Measurements from ENCODE around the gene ITGA6.
A peak's percentile ranks its signal among the peaks of the same experiment; 100 is the strongest.

The ITGA6 gene

DNA sequence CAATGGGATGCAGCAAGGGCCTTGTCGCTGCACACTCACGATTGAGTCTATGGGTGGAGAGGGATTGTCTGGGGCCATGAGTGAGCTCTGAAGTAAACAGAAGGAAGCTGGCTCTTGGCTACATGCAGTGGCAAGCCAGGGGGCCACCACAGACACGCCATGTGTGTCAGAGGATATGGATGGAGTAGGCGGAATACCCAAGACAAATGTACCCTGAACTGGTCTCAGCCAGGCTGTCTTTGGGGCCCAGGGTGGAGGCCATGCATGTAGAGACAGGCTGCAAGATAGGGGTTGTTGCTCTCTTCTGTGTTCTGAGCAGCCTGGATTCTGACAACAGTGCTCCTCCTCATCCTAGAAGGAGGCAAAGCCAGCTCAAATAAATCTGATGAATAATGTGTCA is 24.0 kb upstream of the ITGA6 start:
- H3K27me3 ChIP-seq (ENCODE audit: control insufficient read depth in 3 of 3, insufficient read depth in 3 of 3, low read depth in 1 of 3, low read length in 3 of 3): peaks cover 0 to 15% (median 0%) of the 10 kb centered on the region in 3 experiments
- no peak overlapping the region for H2BK120ac ChIP-seq (ENCODE audit: low read depth, low read length)
- H3K9me3 ChIP-seq (replicated peaks in 1 of 2; ENCODE audit: control insufficient read depth in 2 of 2, insufficient read depth in 1 of 2, low read depth in 1 of 2, low read length in 2 of 2): no peaks in the 10 kb centered on the region
- H3K4me3 ChIP-seq (ENCODE audit: low read length in 2 of 2): no peak overlapping the region
- H2BK5ac ChIP-seq (ENCODE audit: low read length): no peak overlapping the region
- peaks cover 2 to 5% of the 10 kb centered on the region in 2 donors for H3K4me1 ChIP-seq (ENCODE audit: control insufficient read depth in 2 of 2, insufficient read depth in 1 of 2, low read depth in 1 of 2, low read length in 2 of 2)
- H4K8ac ChIP-seq (ENCODE audit: low read depth, low read length): no peak overlapping the region
- no peak for DNase-seq (ENCODE audit: low spot score)
- no peak overlapping the region for H3K4me2 ChIP-seq (ENCODE audit: insufficient read depth, low read length, poor library complexity, severe bottlenecking)
- no CpG with 5 or more reads among the region's 4 CpGs for WGBS, 2 donors (ENCODE audit: extremely low coverage in 2 of 2, insufficient read length in 2 of 2, insufficient replicate concordance in 1 of 2)
- H2BK12ac ChIP-seq (ENCODE audit: low read length): no peak overlapping the region
- no peak overlapping the region for H3K9ac ChIP-seq (ENCODE audit: low read depth, low read length, poor library complexity)
- no peak overlapping the region for H2AFZ ChIP-seq (ENCODE audit: low read length)
- no peak overlapping the region for H3K4ac ChIP-seq (ENCODE audit: low read length)
- no peak overlapping the region for H2BK15ac ChIP-seq (ENCODE audit: low read length)
- no peak overlapping the region for H3K27ac ChIP-seq (replicated peaks; ENCODE audit: low read length)
- peak overlapping the region; percentile 9 for H2AK5ac ChIP-seq (ENCODE audit: low read depth, low read length)
- no peak overlapping the region for H3K23ac ChIP-seq (ENCODE audit: low read depth, low read length, poor library complexity)
- no peak overlapping the region for H3K14ac ChIP-seq (ENCODE audit: low read length)
- H3K36me3 ChIP-seq (replicated peaks in 1 of 2; ENCODE audit: control insufficient read depth in 2 of 2, insufficient read depth in 2 of 2, low read length in 2 of 2): no peaks in the 10 kb centered on the region
- H4K91ac ChIP-seq (ENCODE audit: low read depth, low read length, poor library complexity): no peak overlapping the region
- H3K18ac ChIP-seq (ENCODE audit: low read length): no peak overlapping the region
- no peaks in the 10 kb centered on the region for H3K79me1 ChIP-seq (ENCODE audit: low read depth, low read length)

DNA sequence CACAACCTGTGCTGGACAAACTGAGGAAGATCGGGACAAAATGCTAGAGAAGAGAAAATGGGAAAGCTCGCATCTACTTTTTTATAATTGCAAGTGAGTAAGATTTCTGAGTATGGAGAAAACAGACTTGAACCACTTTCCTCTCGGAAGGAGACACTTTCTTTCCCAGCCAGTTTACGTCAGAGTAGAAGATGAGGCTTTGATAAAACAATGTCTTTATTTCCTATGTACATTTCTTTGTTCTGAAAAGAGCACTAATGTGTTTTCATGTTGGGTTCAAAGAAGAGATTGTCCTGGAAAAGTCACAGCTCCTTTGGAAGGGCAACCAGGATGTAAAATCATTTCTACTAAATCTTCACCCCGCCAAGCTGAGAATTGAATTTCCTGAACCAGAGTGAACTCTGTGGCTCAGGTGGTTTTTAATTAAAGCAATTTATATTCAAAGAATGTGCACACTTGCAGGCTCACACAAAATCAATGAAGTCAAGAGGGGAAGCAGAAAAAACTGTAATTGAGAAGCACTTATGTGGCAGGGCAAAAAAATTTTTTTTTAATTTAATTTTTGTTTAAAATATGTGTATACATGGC is 23.4 kb upstream of the ITGA6 start:
- Histone ChIP-seq H3K79me1 (ENCODE audit: low read depth, low read length) (no peaks in the 10 kb centered on the region), H3K18ac (ENCODE audit: low read length) (no peak overlapping the region), H3K36me3 (replicated peaks in 1 of 2; ENCODE audit: control insufficient read depth in 2 of 2, insufficient read depth in 2 of 2, low read length in 2 of 2) (no peaks in the 10 kb centered on the region), H4K91ac (ENCODE audit: low read depth, low read length, poor library complexity) (no peak overlapping the region), H3K4me3 (ENCODE audit: low read length in 2 of 2) (no peak overlapping the region), H3K9me3 (replicated peaks in 1 of 2; ENCODE audit: control insufficient read depth in 2 of 2, insufficient read depth in 1 of 2, low read depth in 1 of 2, low read length in 2 of 2) (no peaks in the 10 kb centered on the region), H3K14ac (ENCODE audit: low read length) (no peak overlapping the region), H2AFZ (ENCODE audit: low read length) (no peak overlapping the region), H3K27me3 (ENCODE audit: control insufficient read depth in 3 of 3, insufficient read depth in 3 of 3, low read depth in 1 of 3, low read length in 3 of 3) (peaks cover 0 to 15% (median 0%) of the 10 kb centered on the region in 3 experiments), H3K4me1 (ENCODE audit: control insufficient read depth in 2 of 2, insufficient read depth in 1 of 2, low read depth in 1 of 2, low read length in 2 of 2) (peaks cover 2 to 5% of the 10 kb centered on the region in 2 donors), H3K9ac (ENCODE audit: low read depth, low read length, poor library complexity) (no peak overlapping the region), H2AK5ac (ENCODE audit: low read depth, low read length) (no peak overlapping the region), H3K4me2 (ENCODE audit: insufficient read depth, low read length, poor library complexity, severe bottlenecking) (no peak overlapping the region), H4K8ac (ENCODE audit: low read depth, low read length) (no peak overlapping the region), H3K27ac (replicated peaks; ENCODE audit: low read length) (no peak overlapping the region), H3K23ac (ENCODE audit: low read depth, low read length, poor library complexity) (no peak overlapping the region), H2BK12ac (ENCODE audit: low read length) (no peak overlapping the region), H3K4ac (ENCODE audit: low read length) (no peak overlapping the region), H2BK5ac (ENCODE audit: low read length) (no peak overlapping the region), H2BK15ac (ENCODE audit: low read length) (no peak overlapping the region), H2BK120ac (ENCODE audit: low read depth, low read length) (no peak overlapping the region)
- WGBS, 2 donors (ENCODE audit: extremely low coverage in 2 of 2, insufficient read length in 2 of 2, insufficient replicate concordance in 1 of 2): no CpG with 5 or more reads among the region's 5 CpGs
- no peak for DNase-seq (ENCODE audit: low spot score)

DNA sequence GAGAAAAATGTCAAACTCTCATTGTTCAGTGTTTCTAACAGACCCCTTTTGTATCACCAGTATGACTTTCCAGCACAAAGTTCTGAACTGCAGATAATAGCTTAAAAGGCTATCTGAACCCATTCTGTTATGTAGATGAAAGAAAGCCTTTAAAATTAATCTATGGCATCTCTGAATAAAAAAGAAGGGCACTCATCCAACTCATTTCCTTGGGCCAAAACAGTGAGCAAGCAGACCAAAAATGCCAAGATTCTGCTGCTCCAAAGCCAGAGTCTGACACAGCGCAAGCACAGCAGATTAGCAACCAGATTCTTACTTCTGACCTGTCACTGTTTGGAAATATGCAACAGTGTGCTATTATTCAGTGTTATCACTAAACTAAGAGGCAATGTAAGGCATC is 22.6 kb upstream of the ITGA6 start:
- H3K27ac ChIP-seq (replicated peaks; ENCODE audit: low read length): no peak overlapping the region
- peaks cover 0 to 11% (median 0%) of the 10 kb centered on the region in 3 experiments for H3K27me3 ChIP-seq (ENCODE audit: control insufficient read depth in 3 of 3, insufficient read depth in 3 of 3, low read depth in 1 of 3, low read length in 3 of 3)
- no peak overlapping the region for H3K9ac ChIP-seq (ENCODE audit: low read depth, low read length, poor library complexity)
- no peaks in the 10 kb centered on the region for H3K9me3 ChIP-seq (replicated peaks in 1 of 2; ENCODE audit: control insufficient read depth in 2 of 2, insufficient read depth in 1 of 2, low read depth in 1 of 2, low read length in 2 of 2)
- no peak overlapping the region for H3K4me2 ChIP-seq (ENCODE audit: insufficient read depth, low read length, poor library complexity, severe bottlenecking)
- no peak overlapping the region for H2AK5ac ChIP-seq (ENCODE audit: low read depth, low read length)
- no peak overlapping the region for H4K8ac ChIP-seq (ENCODE audit: low read depth, low read length)
- no peak overlapping the region for H3K18ac ChIP-seq (ENCODE audit: low read length)
- no peaks in the 10 kb centered on the region for H3K79me1 ChIP-seq (ENCODE audit: low read depth, low read length)
- no CpG with 5 or more reads among the region's 1 CpG for WGBS, 2 donors (ENCODE audit: extremely low coverage in 2 of 2, insufficient read length in 2 of 2, insufficient replicate concordance in 1 of 2)
- H2BK120ac ChIP-seq (ENCODE audit: low read depth, low read length): no peak overlapping the region
- no peak overlapping the region for H2AFZ ChIP-seq (ENCODE audit: low read length)
- H2BK5ac ChIP-seq (ENCODE audit: low read length): no peak overlapping the region
- H3K14ac ChIP-seq (ENCODE audit: low read length): no peak overlapping the region
- no peak for DNase-seq (ENCODE audit: low spot score)
- H2BK12ac ChIP-seq (ENCODE audit: low read length): no peak overlapping the region
- H3K4me3 ChIP-seq (ENCODE audit: low read length in 2 of 2): no peak overlapping the region
- no peak overlapping the region for H3K23ac ChIP-seq (ENCODE audit: low read depth, low read length, poor library complexity)
- no peak overlapping the region for H4K91ac ChIP-seq (ENCODE audit: low read depth, low read length, poor library complexity)
- no peak overlapping the region for H2BK15ac ChIP-seq (ENCODE audit: low read length)
- H3K4me1 ChIP-seq (ENCODE audit: control insufficient read depth in 2 of 2, insufficient read depth in 1 of 2, low read depth in 1 of 2, low read length in 2 of 2): peaks cover 2 to 5% of the 10 kb centered on the region in 2 donors
- H3K36me3 ChIP-seq (replicated peaks in 1 of 2; ENCODE audit: control insufficient read depth in 2 of 2, insufficient read depth in 2 of 2, low read length in 2 of 2): no peaks in the 10 kb centered on the region
- no peak overlapping the region for H3K4ac ChIP-seq (ENCODE audit: low read length)

DNA sequence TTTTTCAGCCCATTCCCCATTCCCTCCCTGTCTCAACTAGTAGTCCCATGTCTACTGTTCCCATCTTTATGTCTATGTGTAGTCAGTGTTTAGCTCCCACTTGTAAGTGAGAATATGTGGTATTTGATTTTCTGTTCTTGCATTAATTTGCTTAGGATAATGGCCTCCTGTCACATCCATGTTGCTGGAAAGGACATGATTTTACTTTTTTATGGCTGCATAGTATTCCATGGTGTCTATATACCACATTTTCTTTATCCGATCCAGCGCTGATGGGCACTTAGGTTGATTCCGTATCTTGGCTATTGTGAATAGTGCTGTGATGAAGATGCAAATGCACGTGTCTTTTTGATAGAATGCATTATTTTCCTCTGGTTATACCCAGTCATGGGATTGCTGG is 21.7 kb upstream of the ITGA6 start:
- Histone ChIP-seq H3K27me3 (ENCODE audit: control insufficient read depth in 3 of 3, insufficient read depth in 3 of 3, low read depth in 1 of 3, low read length in 3 of 3) (peaks cover 0 to 4% (median 0%) of the 10 kb centered on the region in 3 experiments), H2BK12ac (ENCODE audit: low read length) (no peak overlapping the region), H4K91ac (ENCODE audit: low read depth, low read length, poor library complexity) (no peak overlapping the region), H2AK5ac (ENCODE audit: low read depth, low read length) (no peak overlapping the region), H3K4ac (ENCODE audit: low read length) (no peak overlapping the region), H2BK15ac (ENCODE audit: low read length) (no peak overlapping the region), H3K9me3 (replicated peaks in 1 of 2; ENCODE audit: control insufficient read depth in 2 of 2, insufficient read depth in 1 of 2, low read depth in 1 of 2, low read length in 2 of 2) (no peaks in the 10 kb centered on the region), H2BK120ac (ENCODE audit: low read depth, low read length) (no peak overlapping the region), H3K4me1 (ENCODE audit: control insufficient read depth in 2 of 2, insufficient read depth in 1 of 2, low read depth in 1 of 2, low read length in 2 of 2) (peaks cover 2 to 5% of the 10 kb centered on the region in 2 donors), H3K4me3 (ENCODE audit: low read length in 2 of 2) (no peak overlapping the region), H3K36me3 (replicated peaks in 1 of 2; ENCODE audit: control insufficient read depth in 2 of 2, insufficient read depth in 2 of 2, low read length in 2 of 2) (no peaks in the 10 kb centered on the region), H3K4me2 (ENCODE audit: insufficient read depth, low read length, poor library complexity, severe bottlenecking) (no peak overlapping the region), H3K18ac (ENCODE audit: low read length) (no peak overlapping the region), H3K23ac (ENCODE audit: low read depth, low read length, poor library complexity) (no peak overlapping the region), H3K14ac (ENCODE audit: low read length) (no peak overlapping the region), H2AFZ (ENCODE audit: low read length) (no peak overlapping the region), H2BK5ac (ENCODE audit: low read length) (no peak overlapping the region), H3K9ac (ENCODE audit: low read depth, low read length, poor library complexity) (no peak overlapping the region), H4K8ac (ENCODE audit: low read depth, low read length) (no peak overlapping the region), H3K79me1 (ENCODE audit: low read depth, low read length) (no peaks in the 10 kb centered on the region), H3K27ac (replicated peaks; ENCODE audit: low read length) (no peak overlapping the region)
- DNase-seq (ENCODE audit: low spot score): no peak
- WGBS, 2 donors (ENCODE audit: extremely low coverage in 2 of 2, insufficient read length in 2 of 2, insufficient replicate concordance in 1 of 2): no CpG with 5 or more reads among the region's 4 CpGs

All from neuronal stem cell (in vitro differentiated cells).